Measurements from ENCODE around the gene OGFOD1.

OGFOD1 gene

DNA sequence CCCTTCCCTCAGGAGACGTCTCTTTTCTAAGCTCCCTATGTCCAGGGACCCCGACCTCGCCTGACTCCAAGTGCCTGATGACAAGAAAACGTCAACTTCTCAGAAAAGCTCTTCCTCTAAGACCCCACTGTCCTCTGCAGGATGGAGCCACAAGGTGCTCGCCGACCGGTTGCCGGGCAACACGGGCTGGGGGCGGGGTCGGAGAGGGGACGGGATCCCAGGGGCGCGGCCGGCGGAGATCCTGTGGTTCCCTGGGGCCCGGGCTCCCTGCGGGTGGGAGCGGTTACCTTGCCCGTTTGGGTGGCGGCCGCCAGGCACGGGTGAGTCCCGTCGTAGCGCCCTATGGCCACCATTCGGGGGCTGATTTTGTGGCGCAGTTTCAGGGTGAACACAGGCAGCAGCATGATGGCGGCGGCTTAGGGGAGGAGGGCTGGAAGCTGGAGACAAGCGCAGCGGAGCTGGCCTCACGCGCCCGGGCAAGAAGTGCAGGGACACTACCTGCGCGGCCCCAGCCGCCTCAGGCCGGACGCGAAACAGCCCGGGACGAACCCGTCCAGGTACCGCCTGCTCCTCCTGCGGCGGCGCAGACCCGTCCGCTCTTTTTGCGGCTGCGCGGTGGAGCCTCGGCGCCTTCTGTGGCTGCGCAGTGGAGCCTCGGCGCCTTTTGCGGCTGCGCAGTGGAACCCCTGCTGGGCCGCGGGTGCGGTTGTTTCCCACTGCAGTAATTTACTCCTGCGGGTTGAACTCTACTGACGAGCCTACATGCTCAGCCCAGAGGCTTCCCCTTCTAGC, 68.3 kb downstream of the OGFOD1 start, which contains the start of gene BBS2:
Gene BBS2, minus strand, starts transcription at position 566 of the 792 bp plus-strand sequence. Its CDS starts 162 bp downstream, at position 404.
- peak within 1 kb of the TSS; percentile 81 for H3K4me3 ChIP-seq (ENCODE audit: low read depth, low read length)

DNA sequence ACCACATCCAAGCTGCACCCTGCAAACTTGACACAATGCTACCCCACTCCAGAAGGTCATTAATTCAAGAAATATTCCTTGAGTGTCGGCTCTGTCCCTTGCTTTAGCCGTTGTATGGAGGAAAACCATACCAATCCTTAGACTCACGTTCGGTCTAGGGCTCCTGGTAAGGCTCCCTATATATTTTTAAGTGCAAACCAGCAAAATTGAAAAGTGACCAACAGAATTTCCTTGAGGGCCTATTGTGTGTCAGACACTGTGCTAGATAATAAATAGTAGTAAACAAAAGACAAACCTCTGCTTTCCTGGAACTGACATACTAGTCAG, 68.9 kb downstream of the OGFOD1 start:
- H3K4me3 ChIP-seq (ENCODE audit: low read depth, low read length) = peak overlapping the region; percentile 81

DNA sequence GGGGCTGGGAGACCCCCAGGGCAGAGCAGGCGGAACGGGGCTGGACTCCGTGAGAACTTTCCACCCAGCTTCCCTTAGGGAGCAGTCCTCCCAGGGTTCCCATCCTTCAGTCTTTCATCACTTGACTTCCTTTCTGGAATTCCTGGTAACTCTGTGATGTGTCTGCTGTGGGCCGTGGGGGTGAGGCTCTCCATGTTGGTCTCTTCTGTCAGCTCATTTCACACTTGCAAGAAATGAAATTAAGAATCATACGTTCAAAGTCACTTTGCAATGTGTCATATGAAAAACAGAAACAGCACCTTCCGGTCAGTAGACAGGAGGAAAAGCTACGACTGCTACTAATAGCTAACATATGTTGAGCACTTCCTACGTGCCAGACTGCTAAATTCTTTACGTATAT, 73.9 kb downstream of the OGFOD1 start:
- no peak overlapping the region for H3K4me3 ChIP-seq (ENCODE audit: low read depth, low read length)

Data from iPS-11a (cell line).